HG03175 (cell line): ENCODE data around the gene COL9A3.

Experiments used
- ATAC-seq: cut with Tn5 transposase; IDR thresholded peaks from one replicate; pipeline ENCODE4 v1.9.1; 2021; ENCODE audit warnings: mild to moderate bottlenecking, moderate library complexity; ENCODE audit not compliant: unreplicated experiment

Gene COL9A3

GRCh38 chr20:62809530-62810428 is 7.1 kb upstream of the COL9A3 start:
- no peak for ATAC-seq

- ATAC-seq = no peak
Observed at GRCh38 chr20:62811320-62811719, 5.5 kb upstream of the COL9A3 start.

GRCh38 chr20:62811720-62812119 is 5.1 kb upstream of the COL9A3 start:
- no peak for ATAC-seq

GRCh38 chr20:62812181-62812906 is 4.5 kb upstream of the COL9A3 start:
- ATAC-seq = no peak

GRCh38 chr20:62812907-62813200 is 4.0 kb upstream of the COL9A3 start:
- no peak for ATAC-seq

- ATAC-seq = no peak
Observed at GRCh38 chr20:62813588-62813987, 3.3 kb upstream of the COL9A3 start.

- no peak for ATAC-seq
Observed at GRCh38 chr20:62814060-62814708, 2.7 kb upstream of the COL9A3 start.

GRCh38 chr20:62814709-62815065 is 2.2 kb upstream of the COL9A3 start:
- no peak for ATAC-seq

- no peak for ATAC-seq
Observed at GRCh38 chr20:62815066-62815991, 1.5 kb upstream of the COL9A3 start.

- no peak for ATAC-seq
Observed at GRCh38 chr20:62816031-62816883, 593 bp upstream of the COL9A3 start.

GRCh38 chr20:62817975-62818591 is 1.2 kb downstream of the COL9A3 start:
- no peak for ATAC-seq

GRCh38 chr20:62818592-62819493 is 2.0 kb downstream of the COL9A3 start:
- ATAC-seq = no peak

GRCh38 chr20:62819494-62820174 is 2.8 kb downstream of the COL9A3 start:
- no peak for ATAC-seq

GRCh38 chr20:62820208-62820961 is 3.5 kb downstream of the COL9A3 start:
- no peak for ATAC-seq

- ATAC-seq = no peak
Observed at GRCh38 chr20:62820962-62821725, 4.3 kb downstream of the COL9A3 start.

- no peak for ATAC-seq
Observed at GRCh38 chr20:62821726-62822210, 4.9 kb downstream of the COL9A3 start.
